Testis (tissue), 3 donors: ENCODE results near the gene GRID2. TPM values are rescaled to one million over a fixed set of nuclear protein-coding genes. Genes with fewer than 3 reads are reported as not detected.

ENCODE experiments used
- DNase-seq: peaks from one replicate; pipeline ENCODE4 v3.0.0-alpha.2; 2019
- H3K27ac ChIP-seq, 2 donors: fragments of 200-600 bp; sonication (generic); one replicate each; pipeline ENCODE4 v1.5.1; 2019
- H3K27me3 ChIP-seq: fragments of 200-600 bp; sonication (generic); one replicate; pipeline ENCODE4 v1.5.1; 2019
- H3K36me3 ChIP-seq: fragments of 200-600 bp; sonication (generic); one replicate; pipeline ENCODE4 v1.5.1; 2017; ENCODE audit warnings: low read depth; ENCODE audit errors: missing control alignments
- H3K4me1 ChIP-seq: fragments of 200-600 bp; sonication (generic); one replicate; pipeline ENCODE4 v1.5.1; 2019
- H3K4me3 ChIP-seq, 2 donors: fragments of 200-600 bp; sonication (generic); one replicate each; pipeline ENCODE4 v1.5.1; 2017 to 2019
- H3K9me3 ChIP-seq: fragments of 200-600 bp; sonication (generic); one replicate; pipeline ENCODE4 v1.5.1; 2017
- CTCF ChIP-seq, 3 experiments: fragments of 450-650 bp in 2 of 3; fragments of 200-600 bp in 1 of 3; sonication (generic) in 1 of 3; IDR thresholded peaks; one replicate each; pipeline ENCODE4 v1.5.1; 2016 to 2019; ENCODE audit warnings: antibody characterized with exemption in 3 of 3, mild to moderate bottlenecking in 2 of 3, moderate library complexity in 1 of 3
- POLR2A ChIP-seq: fragments of 450-650 bp; IDR thresholded peaks from one replicate; pipeline ENCODE4 v1.6.1; 2017; ENCODE audit warnings: antibody characterized with exemption, mild to moderate bottlenecking, moderate library complexity
- WGBS, 2 donors: methylation state at CpG; one replicate each; pipeline ENCODE4 v1.1.5; 2018; 5-methylcytosine and 5-hydroxymethylcytosine counted together
- intact Hi-C: fragments of 100-400 bp; cut with DNase I; formaldehyde crosslinking; loops from one replicate; pipeline ENCODE4 v1.15.1; 2023; ENCODE audit warnings: low total_unique reads
- polyA plus RNA-seq: library from polyadenylated mRNA; stranded (reverse); fragments of 350-450 nt; fragmentation: Illumina TruSeq; extraction: RNeasy Lipid Tissue Mini Kit (QIAGEN cat#74804); gene quantifications from one replicate; pipeline ENCODE4 v1.2.3, GENCODE V29; 2014; ENCODE audit warnings: low read depth, low replicate concordance; ENCODE audit not compliant: insufficient read depth
- total RNA-seq, 2 donors: library from RNA; depleted of rRNA; stranded (reverse); fragments of >200 nt; gene quantifications; one replicate each; pipeline ENCODE4 v1.2.3, GENCODE V29; 2016

Gene GRID2
- total and polyA plus RNA-seq, 3 donors from 2014 or later: 27.1 to 34.6 (median 32.7) TPM

- 56 to 75% methylated on average over 1 of the region's 1 CpG for WGBS, 2 donors
- intact Hi-C loops: no loop called here
Observed at GRCh38 chr4:92488496-92488895, 184.7 kb downstream of the GRID2 start.

GRCh38 chr4:92497141-92497540 is 193.4 kb downstream of the GRID2 start:
- intact Hi-C loops: no loop called here
- DNase-seq: no peak

More at GRCh38 chr4:92488496-92488895, 184.7 kb downstream of the GRID2 start:
- no peaks in the 10 kb centered on the region for H3K4me1 ChIP-seq
- no peak overlapping the region for H3K27ac ChIP-seq
- no peaks in the 10 kb centered on the region for H3K36me3 ChIP-seq
- H3K4me3 ChIP-seq: no peak overlapping the region
- H3K27me3 ChIP-seq: no peaks in the 10 kb centered on the region
- no peak for DNase-seq
- TF ChIP-seq CTCF (IDR thresholded peaks at IDR 0.05) (no peak), POLR2A (no peak)
- no peaks in the 10 kb centered on the region for H3K9me3 ChIP-seq

GRCh38 chr4:92501456-92501855 is 197.7 kb downstream of the GRID2 start:
- intact Hi-C loops: no loop called here
- TF ChIP-seq POLR2A: no peak
- TF ChIP-seq CTCF (IDR thresholded peaks at IDR 0.05): no peak
- Histone ChIP-seq H3K36me3 (no peaks in the 10 kb centered on the region), H3K4me1 (no peaks in the 10 kb centered on the region), H3K9me3 (no peaks in the 10 kb centered on the region), H3K27ac (no peak overlapping the region), H3K27me3 (no peaks in the 10 kb centered on the region), H3K4me3 (no peak overlapping the region)
- 94 to 96% methylated on average over 2 of the region's 2 CpGs for WGBS, 2 donors
- DNase-seq: no peak

More at GRCh38 chr4:92497141-92497540, 193.4 kb downstream of the GRID2 start:
- WGBS, 2 donors: 77 to 91% methylated on average over 1 of the region's 1 CpG
- H3K36me3 ChIP-seq: no peaks in the 10 kb centered on the region
- H3K27ac ChIP-seq: no peak overlapping the region
- TF ChIP-seq POLR2A: no peak
- no peak for TF ChIP-seq CTCF (IDR thresholded peaks at IDR 0.05)
- H3K4me1 ChIP-seq: no peaks in the 10 kb centered on the region
- H3K27me3 ChIP-seq: no peaks in the 10 kb centered on the region
- no peaks in the 10 kb centered on the region for H3K9me3 ChIP-seq
- H3K4me3 ChIP-seq: no peak overlapping the region

GRCh38 chr4:92506933-92507332 is 203.2 kb downstream of the GRID2 start:
- Histone ChIP-seq H3K27ac (no peak overlapping the region), H3K36me3 (no peaks in the 10 kb centered on the region), H3K4me3 (no peak overlapping the region), H3K27me3 (no peaks in the 10 kb centered on the region), H3K9me3 (no peaks in the 10 kb centered on the region), H3K4me1 (no peaks in the 10 kb centered on the region)
- intact Hi-C loops: no loop called here
- no peak for TF ChIP-seq POLR2A
- no peak for TF ChIP-seq CTCF (IDR thresholded peaks at IDR 0.05)
- no peak for DNase-seq

GRCh38 chr4:92514627-92515026 is 210.9 kb downstream of the GRID2 start:
- 89 to 97% methylated on average over 1 of the region's 1 CpG for WGBS, 2 donors
- no peaks in the 10 kb centered on the region for H3K27me3 ChIP-seq
- H3K36me3 ChIP-seq: no peaks in the 10 kb centered on the region
- H3K4me3 ChIP-seq: no peak overlapping the region
- intact Hi-C loops: no loop called here
- TF ChIP-seq POLR2A (no peak), CTCF (IDR thresholded peaks at IDR 0.05) (no peak)
- no peaks in the 10 kb centered on the region for H3K9me3 ChIP-seq
- H3K4me1 ChIP-seq: no peaks in the 10 kb centered on the region
- no peak overlapping the region for H3K27ac ChIP-seq
- DNase-seq: no peak
